DND-41 (cell line): ENCODE data around the gene ABLIM3.

Experiments
- EZH2 ChIP-seq: IDR thresholded peaks from 3 replicates; pipeline ENCODE4 v1.6.1; 2012; ENCODE audit warnings: borderline replicate concordance, low read depth, mild to moderate bottlenecking, moderate library complexity, low read length, inconsistent platforms; ENCODE audit not compliant: severe bottlenecking
- TF ChIP-seq, protein P1 (sequence below): IDR thresholded peaks from 2 replicates; pipeline ENCODE4 v1.5.1; 2012; ENCODE audit warnings: borderline replicate concordance, low read length, moderate library complexity, mild to moderate bottlenecking; ENCODE audit not compliant: poor library complexity, severe bottlenecking; ENCODE audit errors: extremely low read depth

DNA sequence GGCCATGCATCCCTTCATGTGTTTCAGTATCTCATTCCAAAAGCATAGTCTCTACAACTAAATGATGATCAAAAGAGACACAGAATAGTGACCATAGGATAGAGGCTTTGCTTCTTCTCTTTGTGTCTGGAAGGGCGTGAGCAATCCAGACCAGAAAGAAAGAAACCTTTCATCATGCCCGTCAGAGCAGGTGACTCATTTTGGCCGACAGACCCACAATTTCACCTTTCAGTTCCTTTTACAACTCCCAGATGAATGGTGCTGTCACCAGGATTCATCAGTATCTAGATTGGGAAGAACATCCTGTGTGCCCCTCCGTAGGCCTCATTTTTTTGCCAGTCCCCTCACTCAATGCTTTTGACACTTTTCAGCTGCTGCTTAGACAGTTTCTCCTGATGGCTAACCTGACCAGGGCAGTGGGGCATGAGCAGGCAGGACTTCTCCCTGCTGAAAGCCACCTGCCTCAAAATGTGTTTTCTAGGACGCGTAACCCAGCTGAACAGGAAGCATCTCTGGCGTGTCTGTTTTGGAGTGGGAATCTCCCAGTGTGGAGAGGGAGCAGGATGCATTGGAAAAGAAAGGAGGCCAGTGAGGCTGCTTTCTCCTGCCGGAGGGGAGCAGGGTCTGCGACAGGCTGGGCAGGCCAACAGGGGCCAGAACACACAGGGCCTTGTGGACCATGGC lies 21.2 kb downstream of the ABLIM3 start:
- TF ChIP-seq, protein P1, sequence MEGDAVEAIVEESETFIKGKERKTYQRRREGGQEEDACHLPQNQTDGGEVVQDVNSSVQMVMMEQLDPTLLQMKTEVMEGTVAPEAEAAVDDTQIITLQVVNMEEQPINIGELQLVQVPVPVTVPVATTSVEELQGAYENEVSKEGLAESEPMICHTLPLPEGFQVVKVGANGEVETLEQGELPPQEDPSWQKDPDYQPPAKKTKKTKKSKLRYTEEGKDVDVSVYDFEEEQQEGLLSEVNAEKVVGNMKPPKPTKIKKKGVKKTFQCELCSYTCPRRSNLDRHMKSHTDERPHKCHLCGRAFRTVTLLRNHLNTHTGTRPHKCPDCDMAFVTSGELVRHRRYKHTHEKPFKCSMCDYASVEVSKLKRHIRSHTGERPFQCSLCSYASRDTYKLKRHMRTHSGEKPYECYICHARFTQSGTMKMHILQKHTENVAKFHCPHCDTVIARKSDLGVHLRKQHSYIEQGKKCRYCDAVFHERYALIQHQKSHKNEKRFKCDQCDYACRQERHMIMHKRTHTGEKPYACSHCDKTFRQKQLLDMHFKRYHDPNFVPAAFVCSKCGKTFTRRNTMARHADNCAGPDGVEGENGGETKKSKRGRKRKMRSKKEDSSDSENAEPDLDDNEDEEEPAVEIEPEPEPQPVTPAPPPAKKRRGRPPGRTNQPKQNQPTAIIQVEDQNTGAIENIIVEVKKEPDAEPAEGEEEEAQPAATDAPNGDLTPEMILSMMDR = no peak
- TF ChIP-seq EZH2 = no peak
